Hematopoietic multipotent progenitor cell treated with erythropoietin and hydrocortisone succinate and interleukin-3 and kit ligand, for 8 days (in vitro differentiated cells): ENCODE results near the gene GPATCH2L.

Source experiments
- DNase-seq: peaks from one replicate; pipeline ENCODE4 v3.0.0-alpha.2; 2015

GPATCH2L gene

GRCh38 chr14:76201162-76201561 lies 49.4 kb downstream of the GPATCH2L start:
- DNase-seq = no peak

GRCh38 chr14:76203086-76204001 lies 51.6 kb downstream of the GPATCH2L start:
- DNase-seq = no peak

- no peak for DNase-seq
Measured at GRCh38 chr14:76204461-76205230, 52.9 kb downstream of the GPATCH2L start.

GRCh38 chr14:76205708-76206107 lies 54.0 kb downstream of the GPATCH2L start:
- no peak for DNase-seq

- DNase-seq = no peak
Measured at GRCh38 chr14:76208340-76208739, 56.6 kb downstream of the GPATCH2L start.

GRCh38 chr14:76212242-76212641 lies 60.5 kb downstream of the GPATCH2L start:
- DNase-seq = peak; percentile 11

- DNase-seq = no peak
Measured at GRCh38 chr14:76217179-76217578, 65.5 kb downstream of the GPATCH2L start.

GRCh38 chr14:76218662-76219061 lies 66.9 kb downstream of the GPATCH2L start:
- DNase-seq = no peak

- no peak for DNase-seq
Measured at GRCh38 chr14:76219873-76220272, 68.2 kb downstream of the GPATCH2L start.

GRCh38 chr14:76227450-76228050 lies 75.8 kb downstream of the GPATCH2L start:
- no peak for DNase-seq

GRCh38 chr14:76228138-76228537 lies 76.4 kb downstream of the GPATCH2L start:
- DNase-seq = no peak

GRCh38 chr14:76232800-76233199 lies 81.1 kb downstream of the GPATCH2L start:
- no peak for DNase-seq

GRCh38 chr14:76235628-76236027 lies 83.9 kb downstream of the GPATCH2L start:
- no peak for DNase-seq

- DNase-seq = no peak
Measured at GRCh38 chr14:76236172-76237130, 84.7 kb downstream of the GPATCH2L start.

- DNase-seq = no peak
Measured at GRCh38 chr14:76237349-76237990, 85.7 kb downstream of the GPATCH2L start.

- no peak for DNase-seq
Measured at GRCh38 chr14:76245097-76245496, 93.4 kb downstream of the GPATCH2L start.

GRCh38 chr14:76250302-76250701 lies 98.6 kb downstream of the GPATCH2L start:
- no peak for DNase-seq

- DNase-seq = no peak
Measured at GRCh38 chr14:76252471-76252870, 100.7 kb downstream of the GPATCH2L start.

- no peak for DNase-seq
Measured at GRCh38 chr14:76253111-76253510, 101.4 kb downstream of the GPATCH2L start.

GRCh38 chr14:76256545-76256944 lies 104.8 kb downstream of the GPATCH2L start:
- DNase-seq = no peak

- DNase-seq = no peak
Measured at GRCh38 chr14:76257111-76257803, 105.5 kb downstream of the GPATCH2L start.
